Neural cell (in vitro differentiated cells): ENCODE measurements around the gene FBXO42. TPM values are rescaled to one million over a fixed set of nuclear protein-coding genes. Genes with fewer than 3 reads are reported as not detected.

Experiments used
- H2AFZ ChIP-seq: fragments of 200-600, 300-800 bp; sonication (generic), shearing (Covaris generic); 2 replicates; pipeline ENCODE4 v1.6.0; 2014; ENCODE audit warnings: low read depth, mild to moderate bottlenecking, antibody characterized with exemption, low read length, moderate library complexity
- H3F3A ChIP-seq: fragments of 200-600 bp; shearing (Covaris generic); 2 replicates; pipeline ENCODE4 v1.6.1; 2016; ENCODE audit warnings: mild to moderate bottlenecking, moderate library complexity, mixed read lengths, antibody characterized with exemption, low read length; ENCODE audit not compliant: insufficient read depth, poor library complexity, severe bottlenecking
- H3K27ac ChIP-seq: fragments of 200-600, 300-800 bp; sonication (generic), shearing (Covaris generic); 2 replicates; pipeline ENCODE4 v1.5.1; 2014; ENCODE audit warnings: mild to moderate bottlenecking, low read length, moderate library complexity
- H3K27me3 ChIP-seq: fragments of 300-800, 200-600 bp; sonication (generic), shearing (Covaris generic); 2 replicates; pipeline ENCODE4 v1.6.0; 2014; ENCODE audit warnings: mild to moderate bottlenecking, low read depth, low read length, moderate library complexity; ENCODE audit not compliant: insufficient read depth
- H3K36me3 ChIP-seq: fragments of 300-800, 200-600 bp; sonication (generic), shearing (Covaris generic); 2 replicates; pipeline ENCODE4 v1.5.1; 2014; ENCODE audit warnings: mild to moderate bottlenecking, antibody characterized with exemption, low read length, moderate library complexity; ENCODE audit not compliant: insufficient read depth
- H3K4me2 ChIP-seq: fragments of 300-800, 200-600 bp; sonication (generic), shearing (Covaris generic); 2 replicates; pipeline ENCODE4 v1.6.0; 2014; ENCODE audit warnings: mild to moderate bottlenecking, low read length
- H3K4me3 ChIP-seq: fragments of 300-800, 200-600 bp; sonication (generic), shearing (Covaris generic); 2 replicates; pipeline ENCODE4 v1.5.1; 2014; ENCODE audit warnings: mild to moderate bottlenecking, low read length, moderate library complexity
- H3K79me2 ChIP-seq: fragments of 200-600 bp; shearing (Covaris generic); replicated peaks from 2 replicates; pipeline ENCODE4 v1.6.0; 2014; ENCODE audit warnings: mild to moderate bottlenecking, low read length, moderate library complexity; ENCODE audit not compliant: insufficient read depth
- H3K9ac ChIP-seq: fragments of 300-800, 200-600 bp; sonication (generic), shearing (Covaris generic); 2 replicates; pipeline ENCODE4 v1.6.1; 2016; ENCODE audit warnings: mild to moderate bottlenecking, low read length, mixed read lengths
- H3K9me2 ChIP-seq: fragments of 200-600 bp; shearing (Covaris generic); 2 replicates; pipeline ENCODE4 v1.6.1; 2016; ENCODE audit warnings: mild to moderate bottlenecking, low read length, mixed read lengths; ENCODE audit not compliant: insufficient read depth
- H3K9me3 ChIP-seq: fragments of 200-600, 300-800 bp; sonication (generic), shearing (Covaris generic); 2 replicates; pipeline ENCODE4 v1.6.1; 2016; ENCODE audit warnings: mild to moderate bottlenecking, mixed run types, low read length, moderate library complexity, mixed read lengths
- H4K20me1 ChIP-seq: fragments of 200-600 bp; shearing (Covaris generic); 2 replicates; pipeline ENCODE4 v1.6.1; 2016; ENCODE audit warnings: mild to moderate bottlenecking, mixed run types; ENCODE audit not compliant: insufficient read depth
- CTCF ChIP-seq: fragments of 450-650 bp; IDR thresholded peaks from 2 replicates; pipeline ENCODE4 v1.5.1; 2014; ENCODE audit warnings: antibody characterized with exemption, mild to moderate bottlenecking, moderate library complexity; ENCODE audit not compliant: poor library complexity, severe bottlenecking
- EP300 ChIP-seq: fragments of 450-650 bp; conservative IDR thresholded peaks from 2 replicates; pipeline ENCODE4 v1.6.1; 2014; ENCODE audit warnings: antibody characterized with exemption, mild to moderate bottlenecking, moderate library complexity; ENCODE audit not compliant: poor library complexity, severe bottlenecking
- EZH2 ChIP-seq: fragments of 200-600, 300-800 bp; shearing (Covaris generic), sonication (generic); IDR thresholded peaks from 2 replicates; pipeline ENCODE4 v1.6.1; 2014; ENCODE audit warnings: antibody characterized with exemption, low read length, borderline replicate concordance, mild to moderate bottlenecking; ENCODE audit not compliant: insufficient read depth, poor library complexity, severe bottlenecking
- MXI1 ChIP-seq: fragments of 450-650 bp; conservative IDR thresholded peaks from 2 replicates; pipeline ENCODE4 v1.6.1; 2014; ENCODE audit warnings: antibody characterized with exemption, mild to moderate bottlenecking; ENCODE audit not compliant: poor library complexity, severe bottlenecking
- POLR2AphosphoS5 ChIP-seq: IDR thresholded peaks from 2 replicates; pipeline ENCODE4 v1.6.1; 2012
- RAD21 ChIP-seq: fragments of 450-650 bp; conservative IDR thresholded peaks from 2 replicates; pipeline ENCODE4 v1.6.1; 2014; ENCODE audit warnings: antibody characterized with exemption, mild to moderate bottlenecking, moderate library complexity
- REST ChIP-seq: IDR thresholded peaks from 2 replicates; pipeline ENCODE4 v1.6.1; 2012; ENCODE audit warnings: borderline replicate concordance
- SMC3 ChIP-seq: fragments of 450-650 bp; conservative IDR thresholded peaks from 2 replicates; pipeline ENCODE4 v1.6.1; 2014; ENCODE audit warnings: antibody characterized with exemption, mild to moderate bottlenecking, moderate library complexity; ENCODE audit not compliant: poor library complexity
- TAF1 ChIP-seq: IDR thresholded peaks from 2 replicates; pipeline ENCODE4 v1.6.1; 2012; ENCODE audit warnings: low read depth
- polyA plus RNA-seq: library from polyadenylated mRNA; depleted of rRNA; stranded (reverse); fragments of >200 nt; gene quantifications from 2 replicates; pipeline ENCODE4 v1.2.3, GENCODE V29; 2014

FBXO42 gene
- polyA plus RNA-seq, 1 donor from 2014 or later: 30.1 TPM

- Histone ChIP-seq H3K9ac (no peak overlapping the region), H3K9me3 (no peaks in the 10 kb centered on the region), H3K4me3 (no peak overlapping the region), H3K4me2 (no peak overlapping the region), H4K20me1 (no peaks in the 10 kb centered on the region), H3K36me3 (no peaks in the 10 kb centered on the region), H3K27ac (no peak overlapping the region), H3F3A (no peaks in the 10 kb centered on the region), H3K79me2 (no peaks in the 10 kb centered on the region), H3K9me2 (no peaks in the 10 kb centered on the region), H3K27me3 (peaks cover 24% of the 10 kb centered on the region), H2AFZ (no peak overlapping the region)
- TF ChIP-seq SMC3: no peak
- TF ChIP-seq EZH2: no peak
- no peak for TF ChIP-seq RAD21
- TF ChIP-seq POLR2AphosphoS5: no peak
- TF ChIP-seq TAF1: no peak
- no peak for TF ChIP-seq EP300
- TF ChIP-seq REST: no peak
- no peak for TF ChIP-seq MXI1
- no peak for TF ChIP-seq CTCF
These were observed 134.1 kb downstream of the FBXO42 start for GRCh38 chr1:16218014-16218673.

- Histone ChIP-seq H3K27ac (no peak overlapping the region), H4K20me1 (no peaks in the 10 kb centered on the region), H3K27me3 (peaks cover 24% of the 10 kb centered on the region), H3K9me3 (no peaks in the 10 kb centered on the region), H3K4me2 (no peak overlapping the region), H3K79me2 (no peaks in the 10 kb centered on the region), H3K9me2 (no peaks in the 10 kb centered on the region), H3F3A (no peaks in the 10 kb centered on the region), H3K9ac (no peak overlapping the region), H2AFZ (no peak overlapping the region), H3K4me3 (peak overlapping the region; percentile 33), H3K36me3 (no peaks in the 10 kb centered on the region)
- TF ChIP-seq RAD21 (no peak), TAF1 (no peak), MXI1 (no peak), REST (no peak), EZH2 (no peak), POLR2AphosphoS5 (no peak), EP300 (no peak), SMC3 (no peak), CTCF (no peak)
These were observed 135.1 kb downstream of the FBXO42 start for GRCh38 chr1:16217061-16217785.
